ENCODE results near the gene FFAR2.

The FFAR2 gene

GRCh38 chr19:35490364-35490763, 42.3 kb downstream of the FFAR2 start, which contains the start of gene KRTDAP:
KRTDAP (minus strand) TSS chr19:35490464; CDS start chr19:35490442, 22 bp downstream.
- no peak for TF ChIP-seq CTCF (IDR thresholded peaks at IDR 0.05; ENCODE audit: low read depth, low read length)
- no peak within 1 kb of the TSS for H3K4me3 ChIP-seq (ENCODE audit: low read depth, low read length)

- TF ChIP-seq CTCF (IDR thresholded peaks at IDR 0.05; ENCODE audit: low read depth, low read length) = no peak
- no peak overlapping the region for H3K4me3 ChIP-seq (ENCODE audit: low read depth, low read length)
Measured at GRCh38 chr19:35491836-35492360, 43.8 kb downstream of the FFAR2 start.

- no peak overlapping the region for H3K4me3 ChIP-seq (ENCODE audit: low read depth, low read length)
- TF ChIP-seq CTCF (IDR thresholded peaks at IDR 0.05; ENCODE audit: low read depth, low read length) = no peak
Measured at GRCh38 chr19:35493971-35494370, 45.9 kb downstream of the FFAR2 start.

- peak; percentile 99 for TF ChIP-seq CTCF (IDR thresholded peaks at IDR 0.05; ENCODE audit: low read depth, low read length)
- no peak overlapping the region for H3K4me3 ChIP-seq (ENCODE audit: low read depth, low read length)
Measured at GRCh38 chr19:35495107-35496064, 47.3 kb downstream of the FFAR2 start.

- no peak overlapping the region for H3K4me3 ChIP-seq (ENCODE audit: low read depth, low read length)
- TF ChIP-seq CTCF (IDR thresholded peaks at IDR 0.05; ENCODE audit: low read depth, low read length) = no peak
Measured at GRCh38 chr19:35497406-35497805, 49.3 kb downstream of the FFAR2 start.

- TF ChIP-seq CTCF (IDR thresholded peaks at IDR 0.05; ENCODE audit: low read depth, low read length) = no peak
Measured at GRCh38 chr19:35498220-35498619, 50.2 kb downstream of the FFAR2 start.

GRCh38 chr19:35498984-35499527, 51.0 kb downstream of the FFAR2 start:
- no peak overlapping the region for H3K4me3 ChIP-seq (ENCODE audit: low read depth, low read length)
- TF ChIP-seq CTCF (IDR thresholded peaks at IDR 0.05; ENCODE audit: low read depth, low read length) = no peak

More at GRCh38 chr19:35498220-35498619, 50.2 kb downstream of the FFAR2 start:
- H3K4me3 ChIP-seq (ENCODE audit: low read depth, low read length) = no peak overlapping the region

All from WI38 (cell line).